ENCODE data around the gene ASAP2. TPM values are rescaled to one million over a fixed set of nuclear protein-coding genes. Genes with fewer than 3 reads are reported as not detected.

Gene ASAP2
- total RNA-seq, 1 experiment from 2014 or later = 12.6 TPM

GRCh38 chr2:9408641-9409151 is 202.1 kb downstream of the ASAP2 start:
- no peaks in the 10 kb centered on the region for H4K20me1 ChIP-seq (ENCODE audit: control insufficient read depth, insufficient read depth, insufficient read length)
- no peak overlapping the region for H3K4me2 ChIP-seq (ENCODE audit: insufficient read depth, insufficient read length, low read length)
- no peak overlapping the region for H3K4ac ChIP-seq (ENCODE audit: low read depth, low read length)
- H2BK120ac ChIP-seq (ENCODE audit: low read depth, low read length, poor library complexity, severe bottlenecking) = no peak overlapping the region
- no CpG with 5 or more reads among the region's 9 CpGs for WGBS (ENCODE audit: extremely low coverage, insufficient read length, low lambda C conversion rate)
- H3K4me1 ChIP-seq (ENCODE audit: insufficient read depth, low read length) = no peaks in the 10 kb centered on the region
- H2AFZ ChIP-seq (ENCODE audit: low read length) = no peak overlapping the region
- H2BK15ac ChIP-seq (ENCODE audit: low read depth, low read length) = no peak overlapping the region
- no peak overlapping the region for H3K9ac ChIP-seq (ENCODE audit: extremely low read depth, insufficient read length, low read length)
- H2BK20ac ChIP-seq (ENCODE audit: low read depth, low read length, poor library complexity, severe bottlenecking) = no peak overlapping the region
- no peak overlapping the region for H2AK5ac ChIP-seq (ENCODE audit: insufficient read length, low read length)
- no peak overlapping the region for H4K91ac ChIP-seq (ENCODE audit: insufficient read length, low read depth, low read length)
- H2BK5ac ChIP-seq (ENCODE audit: insufficient read length, low read length) = no peak overlapping the region
- H3K14ac ChIP-seq (ENCODE audit: insufficient read depth, low read length) = no peak overlapping the region
- no peak overlapping the region for H3K56ac ChIP-seq (ENCODE audit: insufficient read length, low read depth, low read length)
- H4K5ac ChIP-seq (ENCODE audit: insufficient read length, low read depth, low read length) = no peak overlapping the region
- H3K27ac Mint-ChIP-seq = no peak overlapping the region
- TF ChIP-seq CTCF (conservative IDR thresholded peaks at IDR 0.05) = no peak
- H3K9me3 Mint-ChIP-seq = no peaks in the 10 kb centered on the region
- no peak overlapping the region for H3K23ac ChIP-seq (ENCODE audit: insufficient read length, low read depth, low read length)
- H3K9me3 ChIP-seq (ENCODE audit: control insufficient read depth, low read depth, low read length) = no peaks in the 10 kb centered on the region
- no peak overlapping the region for H3K4me3 Mint-ChIP-seq
- no peak overlapping the region for H3K18ac ChIP-seq (ENCODE audit: insufficient read length, low read depth, low read length)
- no peak overlapping the region for H2BK12ac ChIP-seq (ENCODE audit: insufficient read length, low read depth, low read length)
- H3K27me3 Mint-ChIP-seq (ENCODE audit: low read depth) = no peaks in the 10 kb centered on the region
- no peaks in the 10 kb centered on the region for H3K27me3 ChIP-seq (ENCODE audit: insufficient read depth, low read length)
- H3T11ph ChIP-seq (ENCODE audit: low read length) = no peak overlapping the region
- no peaks in the 10 kb centered on the region for H3K23me2 ChIP-seq (ENCODE audit: insufficient read length, low read depth, low read length, poor library complexity, severe bottlenecking)
- no peaks in the 10 kb centered on the region for H3K79me2 ChIP-seq (ENCODE audit: insufficient read depth, low read length)
- H3K36me3 Mint-ChIP-seq (ENCODE audit: insufficient read depth in 1 of 3, low read depth in 3 of 3) = peaks cover 0 to 16% (median 6%) of the 10 kb centered on the region in 3 experiments; a peak in 5 of 7 replicates
- no peak overlapping the region for H4K8ac ChIP-seq (replicated peaks; ENCODE audit: insufficient read length, low read depth, low read length)
- no peak for DNase-seq
- H3K4me1 Mint-ChIP-seq = no peaks in the 10 kb centered on the region
- H3K79me1 ChIP-seq (ENCODE audit: insufficient read depth, low read depth, low read length, poor library complexity, severe bottlenecking) = no peaks in the 10 kb centered on the region
- no peak overlapping the region for H3K27ac ChIP-seq (ENCODE audit: insufficient read length, low read depth, low read length)

Measured in H9 (cell line).